DMS79 treated with DMSO at 0.1 percent for 48 hours (cell line): ENCODE results near the gene BORCS5.
"Not testable (repeated sequence)": the region's sequence is repeated elsewhere in the genome, so short reads cannot be mapped to it uniquely, and the experiment has no call there.

Experiments used
- DNase-seq: peaks from one replicate; lab custom pipeline; 2025; lab: John Stamatoyannopoulos, UW

The BORCS5 gene

GRCh38 chr12:12461923-12462315 lies 105.0 kb downstream of the BORCS5 start:
- no peak for DNase-seq

- no peak for DNase-seq
Measured at GRCh38 chr12:12465522-12465921, 108.6 kb downstream of the BORCS5 start.

- DNase-seq = no peak
Measured at GRCh38 chr12:12466157-12466556, 109.3 kb downstream of the BORCS5 start.

- no peak for DNase-seq
Measured at GRCh38 chr12:12467264-12467663, 110.4 kb downstream of the BORCS5 start.

GRCh38 chr12:12467688-12468261 lies 110.9 kb downstream of the BORCS5 start:
- DNase-seq = no peak

- no peak for DNase-seq
Measured at GRCh38 chr12:12468575-12468974, 111.7 kb downstream of the BORCS5 start.

GRCh38 chr12:12469386-12469785 lies 112.5 kb downstream of the BORCS5 start:
- no peak for DNase-seq

- DNase-seq = no peak
Measured at GRCh38 chr12:12470751-12471306, 114.0 kb downstream of the BORCS5 start.

- DNase-seq = not testable (repeated sequence)
Measured at GRCh38 chr12:12471982-12472961, 115.4 kb downstream of the BORCS5 start.

GRCh38 chr12:12473223-12473622 lies 116.3 kb downstream of the BORCS5 start:
- no peak for DNase-seq

- no peak for DNase-seq
Measured at GRCh38 chr12:12474471-12474928, 117.6 kb downstream of the BORCS5 start.

- DNase-seq = no peak
Measured at GRCh38 chr12:12474931-12475795, 118.3 kb downstream of the BORCS5 start.

- no peak for DNase-seq
Measured at GRCh38 chr12:12476857-12477531, 120.1 kb downstream of the BORCS5 start.

- DNase-seq = no peak
Measured at GRCh38 chr12:12477532-12477890, 120.6 kb downstream of the BORCS5 start.

- DNase-seq = no peak
Measured at GRCh38 chr12:12480074-12480473, 123.2 kb downstream of the BORCS5 start.

- DNase-seq = no peak
Measured at GRCh38 chr12:12481631-12482030, 124.8 kb downstream of the BORCS5 start.

GRCh38 chr12:12482150-12482761 lies 125.4 kb downstream of the BORCS5 start:
- DNase-seq = no peak

GRCh38 chr12:12482959-12483358 lies 126.1 kb downstream of the BORCS5 start:
- DNase-seq = no peak

GRCh38 chr12:12483438-12483837 lies 126.6 kb downstream of the BORCS5 start:
- DNase-seq = no peak

GRCh38 chr12:12486661-12487240 lies 129.9 kb downstream of the BORCS5 start:
- no peak for DNase-seq

- no peak for DNase-seq
Measured at GRCh38 chr12:12487490-12487889, 130.6 kb downstream of the BORCS5 start.
